NT2/D1 (cell line): ENCODE results near the gene ANKMY2.
"Not testable (repeated sequence)": the region's sequence is repeated elsewhere in the genome, so short reads cannot be mapped to it uniquely, and the experiment has no call there.

ENCODE experiments used
- SUZ12 ChIP-seq: IDR thresholded peaks from 2 replicates; pipeline ENCODE4 v1.6.1; 2011; ENCODE audit not compliant: insufficient read length, insufficient read depth; ENCODE audit errors: extremely low read depth
- YY1 ChIP-seq: IDR thresholded peaks from 2 replicates; pipeline ENCODE4 v1.6.1; 2011; ENCODE audit not compliant: insufficient read length, insufficient read depth
- ZNF274 ChIP-seq: IDR thresholded peaks from 2 replicates; pipeline ENCODE4 v1.6.1; 2011; ENCODE audit warnings: mild to moderate bottlenecking, low read depth, low read length

GRCh38 chr7:16659854-16660497 lies 14.4 kb upstream of the ANKMY2 start:
- TF ChIP-seq YY1, ZNF274, SUZ12: not testable (repeated sequence)
